HepG2 (cell line): ENCODE data around the gene ZPR1. TPM values are rescaled to one million over a fixed set of nuclear protein-coding genes. Genes with fewer than 3 reads are reported as not detected.

Source experiments
- ELF3 ChIP-seq: IDR thresholded peaks from 2 replicates; pipeline ENCODE4 v1.6.1; 2016; ENCODE audit warnings: missing genetic modification reagents, missing compliant biosample characterization
- HDAC2 ChIP-seq: sonication (generic); formaldehyde crosslinking; IDR thresholded peaks from 2 replicates; pipeline ENCODE4 v1.4.0; 2020; ENCODE audit warnings: missing genetic modification reagents
- IRX3 ChIP-seq: sonication (generic); formaldehyde crosslinking; IDR thresholded peaks from 2 replicates; pipeline ENCODE4 v1.8.1; 2023; ENCODE audit warnings: mild to moderate bottlenecking, low read depth, missing genetic modification reagents, borderline replicate concordance
- ISX ChIP-seq: sonication (generic); formaldehyde crosslinking; conservative IDR thresholded peaks from 2 replicates; pipeline ENCODE4 v1.5.0; 2020; ENCODE audit warnings: missing genetic modification reagents
- PCBP1 ChIP-seq: fragments of 200-400 bp; formaldehyde crosslinking; IDR thresholded peaks from 2 replicates; pipeline ENCODE4 v1.6.1; 2017; ENCODE audit warnings: mild to moderate bottlenecking, low read depth, low read length, borderline replicate concordance
- THAP8 ChIP-seq: sonication (generic); formaldehyde crosslinking; IDR thresholded peaks from 2 replicates; pipeline ENCODE4 v1.5.1; 2020; ENCODE audit warnings: missing genetic modification reagents, mild to moderate bottlenecking, borderline replicate concordance
- USF2 ChIP-seq, 2 experiments: sonication (generic) in 1 of 2; formaldehyde crosslinking in 1 of 2; IDR thresholded peaks; 2 replicates each; pipeline versions ENCODE4 v1.5.1 to v1.6.1; 2011 to 2020; ENCODE audit warnings: borderline replicate concordance in 1 of 2, low read depth in 1 of 2, low read length in 1 of 2, mild to moderate bottlenecking in 1 of 2, missing genetic modification reagents in 1 of 2, moderate library complexity in 1 of 2
- ZNF281 ChIP-seq: sonication (generic); formaldehyde crosslinking; IDR thresholded peaks from 2 replicates; pipeline ENCODE4 v1.4.0; 2020; ENCODE audit warnings: missing genetic modification reagents, borderline replicate concordance
- ZNF460 ChIP-seq: sonication (generic); formaldehyde crosslinking; IDR thresholded peaks from 2 replicates; pipeline ENCODE4 v1.5.1; 2020; ENCODE audit warnings: missing genetic modification reagents, mild to moderate bottlenecking, borderline replicate concordance
- ZNF501 ChIP-seq: sonication (generic); formaldehyde crosslinking; IDR thresholded peaks from 2 replicates; pipeline ENCODE4 v1.5.1; 2020; ENCODE audit warnings: mild to moderate bottlenecking, moderate library complexity, missing genetic modification reagents
- polyA plus RNA-seq, 8 experiments: library from polyadenylated mRNA; depleted of rRNA in 3 of 8; stranded (reverse) in 7 of 8; unstranded in 1 of 8; fragments of >200 nt; fragmentation: Illumina TruSeq in 4 of 8; extraction: Trizol in 4 of 8; gene quantifications; 2 replicates each; pipeline versions ENCODE4 v1.2.1 to v1.2.3, GENCODE V29; 2011 to 2016; ENCODE audit warnings: low read depth in 4 of 8, missing spikeins in 1 of 8, mixed read lengths in 1 of 8; ENCODE audit not compliant: insufficient read depth in 1 of 8
- total RNA-seq, 5 experiments: library from RNA; depleted of rRNA; stranded (reverse); fragments of >200 nt; fragmentation: Illumina TruSeq; extraction: Trizol; gene quantifications; 2 replicates each; pipeline ENCODE4 v1.2.3, GENCODE V29; 2016; ENCODE audit warnings: low read depth in 1 of 5
- TF ChIP-seq, protein P1 (sequence below), 2 experiments: fragments of 450-650 bp in 1 of 2; sonication (generic) in 1 of 2; formaldehyde crosslinking; IDR thresholded peaks; 2 replicates each; pipeline versions ENCODE4 v1.5.0 to v1.8.0; 2020 to 2022; ENCODE audit warnings: mild to moderate bottlenecking in 1 of 2, missing genetic modification reagents in 1 of 2
- TF ChIP-seq, protein P2 (sequence below): sonication (generic); formaldehyde crosslinking; IDR thresholded peaks from 2 replicates; pipeline ENCODE4 v1.4.0; 2020; ENCODE audit warnings: low read depth, missing genetic modification reagents
- TF ChIP-seq, protein P3 (sequence below): sonication (generic); formaldehyde crosslinking; IDR thresholded peaks from 2 replicates; pipeline ENCODE4 v1.4.0; 2020; ENCODE audit warnings: missing genetic modification reagents

The ZPR1 gene
- total and polyA plus RNA-seq, 2 of the 13 experiments (the other 11 are each of a cell fraction or from before 2014, with no cell fraction given), result 40.0 to 79.3 TPM

DNA sequence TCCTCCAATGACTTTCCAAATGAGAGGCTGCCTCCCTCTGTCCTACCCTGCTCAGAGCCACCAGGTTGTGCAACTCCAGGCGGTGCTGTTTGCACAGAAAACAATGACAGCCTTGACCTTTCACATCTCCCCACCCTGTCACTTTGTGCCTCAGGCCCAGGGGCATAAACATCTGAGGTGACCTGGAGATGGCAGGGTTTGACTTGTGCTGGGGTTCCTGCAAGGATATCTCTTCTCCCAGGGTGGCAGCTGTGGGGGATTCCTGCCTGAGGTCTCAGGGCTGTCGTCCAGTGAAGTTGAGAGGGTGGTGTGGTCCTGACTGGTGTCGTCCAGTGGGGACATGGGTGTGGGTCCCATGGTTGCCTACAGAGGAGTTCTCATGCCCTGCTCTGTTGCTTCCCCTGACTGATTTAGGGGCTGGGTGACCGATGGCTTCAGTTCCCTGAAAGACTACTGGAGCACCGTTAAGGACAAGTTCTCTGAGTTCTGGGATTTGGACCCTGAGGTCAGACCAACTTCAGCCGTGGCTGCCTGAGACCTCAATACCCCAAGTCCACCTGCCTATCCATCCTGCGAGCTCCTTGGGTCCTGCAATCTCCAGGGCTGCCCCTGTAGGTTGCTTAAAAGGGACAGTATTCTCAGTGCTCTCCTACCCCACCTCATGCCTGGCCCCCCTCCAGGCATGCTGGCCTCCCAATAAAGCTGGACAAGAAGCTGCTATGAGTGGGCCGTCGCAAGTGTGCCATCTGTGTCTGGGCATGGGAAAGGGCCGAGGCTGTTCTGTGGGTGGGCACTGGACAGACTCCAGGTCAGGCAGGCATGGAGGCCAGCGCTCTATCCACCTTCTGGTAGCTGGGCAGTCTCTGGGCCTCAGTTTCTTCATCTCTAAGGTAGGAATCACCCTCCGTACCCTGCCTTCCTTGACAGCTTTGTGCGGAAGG lies 44.8 kb upstream of the ZPR1 start (continued):
- TF ChIP-seq, protein P1, sequence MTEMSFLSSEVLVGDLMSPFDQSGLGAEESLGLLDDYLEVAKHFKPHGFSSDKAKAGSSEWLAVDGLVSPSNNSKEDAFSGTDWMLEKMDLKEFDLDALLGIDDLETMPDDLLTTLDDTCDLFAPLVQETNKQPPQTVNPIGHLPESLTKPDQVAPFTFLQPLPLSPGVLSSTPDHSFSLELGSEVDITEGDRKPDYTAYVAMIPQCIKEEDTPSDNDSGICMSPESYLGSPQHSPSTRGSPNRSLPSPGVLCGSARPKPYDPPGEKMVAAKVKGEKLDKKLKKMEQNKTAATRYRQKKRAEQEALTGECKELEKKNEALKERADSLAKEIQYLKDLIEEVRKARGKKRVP (CRISPR knock-in tag; IDR thresholded peaks at IDR 0.05), result peak in 1 of 2 experiments; percentile 87; a peak in 1 of 4 replicates
- peak; percentile 100 for TF ChIP-seq HDAC2 (CRISPR knock-in tag)
- no peak for TF ChIP-seq IRX3 (CRISPR knock-in tag)
- peak; percentile 55; the same call in 1 of the 2 replicates for TF ChIP-seq ZNF460
- TF ChIP-seq, protein P2, sequence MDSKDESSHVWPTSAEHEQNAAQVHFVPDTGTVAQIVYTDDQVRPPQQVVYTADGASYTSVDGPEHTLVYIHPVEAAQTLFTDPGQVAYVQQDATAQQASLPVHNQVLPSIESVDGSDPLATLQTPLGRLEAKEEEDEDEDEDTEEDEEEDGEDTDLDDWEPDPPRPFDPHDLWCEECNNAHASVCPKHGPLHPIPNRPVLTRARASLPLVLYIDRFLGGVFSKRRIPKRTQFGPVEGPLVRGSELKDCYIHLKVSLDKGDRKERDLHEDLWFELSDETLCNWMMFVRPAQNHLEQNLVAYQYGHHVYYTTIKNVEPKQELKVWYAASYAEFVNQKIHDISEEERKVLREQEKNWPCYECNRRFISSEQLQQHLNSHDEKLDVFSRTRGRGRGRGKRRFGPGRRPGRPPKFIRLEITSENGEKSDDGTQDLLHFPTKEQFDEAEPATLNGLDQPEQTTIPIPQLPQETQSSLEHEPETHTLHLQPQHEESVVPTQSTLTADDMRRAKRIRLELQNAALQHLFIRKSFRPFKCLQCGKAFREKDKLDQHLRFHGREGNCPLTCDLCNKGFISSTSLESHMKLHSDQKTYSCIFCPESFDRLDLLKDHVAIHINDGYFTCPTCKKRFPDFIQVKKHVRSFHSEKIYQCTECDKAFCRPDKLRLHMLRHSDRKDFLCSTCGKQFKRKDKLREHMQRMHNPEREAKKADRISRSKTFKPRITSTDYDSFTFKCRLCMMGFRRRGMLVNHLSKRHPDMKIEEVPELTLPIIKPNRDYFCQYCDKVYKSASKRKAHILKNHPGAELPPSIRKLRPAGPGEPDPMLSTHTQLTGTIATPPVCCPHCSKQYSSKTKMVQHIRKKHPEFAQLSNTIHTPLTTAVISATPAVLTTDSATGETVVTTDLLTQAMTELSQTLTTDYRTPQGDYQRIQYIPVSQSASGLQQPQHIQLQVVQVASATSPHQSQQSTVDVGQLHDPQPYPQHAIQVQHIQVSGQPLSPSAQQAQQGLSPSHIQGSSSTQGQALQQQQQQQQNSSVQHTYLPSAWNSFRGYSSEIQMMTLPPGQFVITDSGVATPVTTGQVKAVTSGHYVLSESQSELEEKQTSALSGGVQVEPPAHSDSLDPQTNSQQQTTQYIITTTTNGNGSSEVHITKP, result peak; percentile 80
- TF ChIP-seq ZNF501 (CRISPR knock-in tag), result peak; percentile 50; the same call in 1 of the 2 replicates
- TF ChIP-seq, protein P3, sequence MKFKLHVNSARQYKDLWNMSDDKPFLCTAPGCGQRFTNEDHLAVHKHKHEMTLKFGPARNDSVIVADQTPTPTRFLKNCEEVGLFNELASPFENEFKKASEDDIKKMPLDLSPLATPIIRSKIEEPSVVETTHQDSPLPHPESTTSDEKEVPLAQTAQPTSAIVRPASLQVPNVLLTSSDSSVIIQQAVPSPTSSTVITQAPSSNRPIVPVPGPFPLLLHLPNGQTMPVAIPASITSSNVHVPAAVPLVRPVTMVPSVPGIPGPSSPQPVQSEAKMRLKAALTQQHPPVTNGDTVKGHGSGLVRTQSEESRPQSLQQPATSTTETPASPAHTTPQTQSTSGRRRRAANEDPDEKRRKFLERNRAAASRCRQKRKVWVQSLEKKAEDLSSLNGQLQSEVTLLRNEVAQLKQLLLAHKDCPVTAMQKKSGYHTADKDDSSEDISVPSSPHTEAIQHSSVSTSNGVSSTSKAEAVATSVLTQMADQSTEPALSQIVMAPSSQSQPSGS (CRISPR knock-in tag), result peak; percentile 95
- TF ChIP-seq ISX (CRISPR knock-in tag), result no peak
- peak; percentile 87; the same call in 1 of the 2 replicates for TF ChIP-seq ZNF281 (CRISPR knock-in tag)
- no peak for TF ChIP-seq PCBP1
- no peak for TF ChIP-seq USF2 (IDR thresholded peaks at IDR 0.05; ENCODE audit: low read depth, low read length)
- peak; percentile 8; the same call in 1 of the 2 replicates for TF ChIP-seq USF2 (CRISPR knock-in tag; IDR thresholded peaks at IDR 0.05; ENCODE audit: borderline replicate concordance)
- TF ChIP-seq ELF3 (CRISPR knock-in tag), result peak; percentile 87
- TF ChIP-seq THAP8, result peak; percentile 44; the same call in 1 of the 2 replicates
